Ishikawa (cell line): Measurements from ENCODE around the gene DPT.

Source experiments
- CEBPB ChIP-seq: IDR thresholded peaks from 2 replicates; pipeline ENCODE4 v1.6.1; 2012
- CREB1 ChIP-seq: IDR thresholded peaks from 2 replicates; pipeline ENCODE4 v1.6.1; 2012; ENCODE audit warnings: low read depth
- EGR1 ChIP-seq: IDR thresholded peaks from 2 replicates; pipeline ENCODE4 v1.6.1; 2012
- EP300 ChIP-seq: IDR thresholded peaks from 2 replicates; pipeline ENCODE4 v1.6.1; 2012; ENCODE audit warnings: borderline replicate concordance
- FOXM1 ChIP-seq: IDR thresholded peaks from 2 replicates; pipeline ENCODE4 v1.6.1; 2012; ENCODE audit warnings: low read depth, borderline replicate concordance
- MAX ChIP-seq: IDR thresholded peaks from 2 replicates; pipeline ENCODE4 v1.6.1; 2012
- NFIC ChIP-seq: IDR thresholded peaks from 2 replicates; pipeline ENCODE4 v1.6.1; 2012
- RAD21 ChIP-seq: IDR thresholded peaks from 2 replicates; pipeline ENCODE4 v1.6.1; 2012; ENCODE audit warnings: low read depth
- REST ChIP-seq: IDR thresholded peaks from 2 replicates; pipeline ENCODE4 v1.6.1; 2012; ENCODE audit warnings: low read depth, mild to moderate bottlenecking
- TAF1 ChIP-seq: IDR thresholded peaks from 2 replicates; pipeline ENCODE4 v1.6.1; 2012; ENCODE audit warnings: low read depth, mild to moderate bottlenecking
- TCF12 ChIP-seq: IDR thresholded peaks from 2 replicates; pipeline ENCODE4 v1.6.1; 2012; ENCODE audit warnings: low read depth
- USF1 ChIP-seq: IDR thresholded peaks from 2 replicates; pipeline ENCODE4 v1.6.1; 2012
- YY1 ChIP-seq: IDR thresholded peaks from 2 replicates; pipeline ENCODE4 v1.6.1; 2012; ENCODE audit warnings: low read depth
- ZBTB7A ChIP-seq: IDR thresholded peaks from 2 replicates; pipeline ENCODE4 v1.6.1; 2012; ENCODE audit warnings: low read depth

- no peak for TF ChIP-seq USF1
- no peak for TF ChIP-seq TCF12
- TF ChIP-seq REST, result no peak
- no peak for TF ChIP-seq TAF1
- no peak for TF ChIP-seq EP300
- TF ChIP-seq MAX, result no peak
- no peak for TF ChIP-seq YY1
- TF ChIP-seq RAD21, result no peak
- TF ChIP-seq CREB1, result no peak
- TF ChIP-seq CEBPB, result no peak
- no peak for TF ChIP-seq NFIC
- TF ChIP-seq EGR1, result no peak
- no peak for TF ChIP-seq ZBTB7A
- TF ChIP-seq FOXM1, result no peak
Measured at GRCh38 chr1:168729405-168729802, 398 bp upstream of the DPT start.
